ENCODE results near the gene PNO1. TPM values are rescaled to one million over a fixed set of nuclear protein-coding genes. Genes with fewer than 3 reads are reported as not detected.

The PNO1 gene
- total RNA-seq, 6 experiments from 2014 or later: 4.7 to 12.7 (median 7.8) TPM

DNA sequence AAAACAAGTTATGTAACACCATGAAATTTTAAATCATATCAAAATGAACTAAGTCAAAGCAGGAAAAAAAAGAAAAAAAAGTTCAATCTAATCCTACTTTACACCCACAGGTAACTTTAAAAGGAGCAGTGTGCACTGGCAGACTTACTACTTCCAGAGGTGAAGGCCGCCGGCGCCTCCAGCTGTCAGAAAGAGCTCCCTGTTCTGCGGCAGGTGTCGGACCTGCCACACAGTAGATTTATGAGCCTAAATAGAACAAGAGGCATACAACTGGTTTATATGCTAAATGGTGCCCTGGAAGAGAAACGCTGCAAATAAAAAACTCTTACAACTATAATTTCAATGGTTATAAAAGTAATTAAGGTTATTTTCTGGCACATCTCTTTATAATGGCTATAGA lies 23.1 kb upstream of the PNO1 start:
- Histone ChIP-seq H3K27me3 (no peaks in the 10 kb centered on the region), H3K27ac (no peak overlapping the region), H3K4me1 (no peaks in the 10 kb centered on the region), H3K36me3 (peaks cover 0 to 5% (median 0%) of the 10 kb centered on the region in 4 donors), H3K4me3 (no peak overlapping the region), H3K9me3 (no peaks in the 10 kb centered on the region)
- DNase-seq (no peak), ATAC-seq (no peak)
- WGBS (ENCODE audit: insufficient coverage, low coverage, low lambda C conversion rate, missing lambda C conversion rate): 91% methylated on average over 4 of the region's 6 CpGs
- no peak for TF ChIP-seq POLR2A (IDR thresholded peaks at IDR 0.05)
- intact Hi-C loops (cut with DNase I): no loop called here

DNA sequence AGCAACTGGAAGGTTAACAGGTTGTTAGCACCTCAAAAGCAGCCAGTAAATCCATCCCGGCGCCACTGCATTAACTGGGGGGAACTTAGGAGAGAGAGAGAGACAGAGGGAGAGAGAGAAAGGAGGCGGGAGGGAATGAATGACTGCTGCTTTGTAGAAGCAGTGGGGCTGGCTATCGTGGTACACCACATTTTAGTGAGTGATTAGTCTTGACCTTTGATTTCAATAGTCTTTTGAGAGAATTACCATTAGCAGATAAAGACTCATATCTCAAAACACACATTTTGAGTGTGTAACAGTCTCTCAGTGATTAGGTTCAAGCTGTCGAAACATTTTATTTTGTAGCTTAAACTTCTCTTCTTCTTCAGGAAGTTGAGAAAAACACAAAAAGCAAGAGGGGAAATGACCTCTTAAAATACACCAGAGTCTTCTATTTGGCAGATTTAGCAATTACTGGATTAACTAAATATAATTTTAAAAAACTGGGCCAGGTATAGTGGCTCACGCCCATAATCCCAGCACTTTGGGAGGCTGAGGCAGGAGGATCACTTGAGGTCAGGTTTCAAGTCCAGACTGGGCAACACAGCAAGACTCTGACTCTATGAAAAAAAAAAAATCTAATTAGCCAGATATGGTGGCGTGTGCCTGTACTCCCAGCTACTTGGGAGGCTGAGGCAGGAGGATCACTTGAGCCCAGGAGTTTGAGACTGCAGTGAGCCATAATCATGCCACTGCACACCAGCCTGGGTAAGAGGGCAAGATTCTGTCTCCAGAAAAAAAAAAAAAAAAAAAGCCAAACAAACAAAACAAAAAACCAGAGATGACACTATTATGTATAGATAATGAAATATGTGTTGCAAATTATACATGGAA lies 22.0 kb upstream of the PNO1 start:
- TF ChIP-seq, protein P1, sequence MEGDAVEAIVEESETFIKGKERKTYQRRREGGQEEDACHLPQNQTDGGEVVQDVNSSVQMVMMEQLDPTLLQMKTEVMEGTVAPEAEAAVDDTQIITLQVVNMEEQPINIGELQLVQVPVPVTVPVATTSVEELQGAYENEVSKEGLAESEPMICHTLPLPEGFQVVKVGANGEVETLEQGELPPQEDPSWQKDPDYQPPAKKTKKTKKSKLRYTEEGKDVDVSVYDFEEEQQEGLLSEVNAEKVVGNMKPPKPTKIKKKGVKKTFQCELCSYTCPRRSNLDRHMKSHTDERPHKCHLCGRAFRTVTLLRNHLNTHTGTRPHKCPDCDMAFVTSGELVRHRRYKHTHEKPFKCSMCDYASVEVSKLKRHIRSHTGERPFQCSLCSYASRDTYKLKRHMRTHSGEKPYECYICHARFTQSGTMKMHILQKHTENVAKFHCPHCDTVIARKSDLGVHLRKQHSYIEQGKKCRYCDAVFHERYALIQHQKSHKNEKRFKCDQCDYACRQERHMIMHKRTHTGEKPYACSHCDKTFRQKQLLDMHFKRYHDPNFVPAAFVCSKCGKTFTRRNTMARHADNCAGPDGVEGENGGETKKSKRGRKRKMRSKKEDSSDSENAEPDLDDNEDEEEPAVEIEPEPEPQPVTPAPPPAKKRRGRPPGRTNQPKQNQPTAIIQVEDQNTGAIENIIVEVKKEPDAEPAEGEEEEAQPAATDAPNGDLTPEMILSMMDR (IDR thresholded peaks at IDR 0.05): no peak
- TF ChIP-seq POLR2A (IDR thresholded peaks at IDR 0.05): no peak
- ATAC-seq: no peak
- Histone ChIP-seq H3K27ac (no peak overlapping the region), H3K4me3 (no peak overlapping the region), H3K9me3 (no peaks in the 10 kb centered on the region), H3K36me3 (peaks cover 0 to 5% (median 0%) of the 10 kb centered on the region in 4 donors), H3K27me3 (no peaks in the 10 kb centered on the region), H3K4me1 (no peaks in the 10 kb centered on the region)
- DNase-seq: no peak
- WGBS (ENCODE audit: insufficient coverage, low coverage, low lambda C conversion rate, missing lambda C conversion rate): 66% methylated on average over 7 of the region's 7 CpGs
- intact Hi-C loops (cut with DNase I): no loop called here

DNA sequence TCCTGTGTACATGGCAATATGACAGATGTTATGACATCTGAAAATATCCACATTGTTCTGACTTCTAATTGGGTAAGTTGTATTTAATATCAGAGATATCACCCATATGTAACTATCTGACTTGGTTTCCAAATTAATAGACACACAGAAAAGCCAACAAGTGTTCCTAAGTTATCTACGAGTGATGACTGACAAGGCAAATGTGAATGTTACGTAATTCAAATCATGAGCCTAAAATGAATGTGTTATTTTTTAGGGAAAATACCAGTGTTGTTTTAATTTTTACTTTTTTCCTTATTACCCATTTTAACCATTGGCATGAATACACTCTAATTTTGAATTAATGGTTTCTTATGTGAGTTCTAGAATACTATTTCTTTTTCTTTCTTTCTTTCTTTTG lies 15.8 kb upstream of the PNO1 start:
- ATAC-seq: no peak
- TF ChIP-seq, protein P1 (IDR thresholded peaks at IDR 0.05): no peak
- no peak for TF ChIP-seq POLR2A (IDR thresholded peaks at IDR 0.05)
- DNase-seq: no peak
- intact Hi-C loops (cut with DNase I): no loop called here
- no peak overlapping the region for H3K4me3 ChIP-seq
- no peaks in the 10 kb centered on the region for H3K27me3 ChIP-seq
- WGBS (ENCODE audit: insufficient coverage, low coverage, low lambda C conversion rate, missing lambda C conversion rate): 94% methylated on average over 2 of the region's 2 CpGs
- no peak overlapping the region for H3K27ac ChIP-seq
- H3K36me3 ChIP-seq: no peaks in the 10 kb centered on the region
- H3K4me1 ChIP-seq: no peaks in the 10 kb centered on the region
- H3K9me3 ChIP-seq: no peaks in the 10 kb centered on the region

DNA sequence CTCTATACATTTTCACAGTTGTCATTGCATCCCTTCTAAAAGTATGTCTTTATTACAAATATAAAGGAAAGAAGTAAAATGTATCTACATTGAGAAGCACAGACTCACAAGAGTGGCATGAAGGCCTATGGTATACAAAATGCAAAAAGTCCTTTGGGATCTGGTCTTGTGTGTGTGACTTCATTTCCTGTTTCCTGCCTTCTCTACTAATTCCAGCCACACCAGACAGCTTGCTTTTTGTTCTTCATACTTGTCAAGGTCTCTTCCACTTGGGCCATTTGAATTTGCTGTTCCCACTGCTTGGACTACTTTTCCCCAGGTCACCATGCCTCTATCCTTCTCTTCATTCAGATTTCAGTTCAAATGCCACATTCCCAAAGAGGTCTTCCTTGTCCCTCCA lies 6.7 kb upstream of the PNO1 start:
- Histone ChIP-seq H3K4me1 (peaks cover 0 to 3% (median 0%) of the 10 kb centered on the region in 4 donors), H3K36me3 (no peaks in the 10 kb centered on the region), H3K27ac (no peak overlapping the region), H3K27me3 (no peaks in the 10 kb centered on the region), H3K4me3 (no peak overlapping the region), H3K9me3 (no peaks in the 10 kb centered on the region)
- ATAC-seq: no peak
- intact Hi-C loops (cut with DNase I): no loop called here
- no peak for DNase-seq
- TF ChIP-seq, protein P1 (IDR thresholded peaks at IDR 0.05): no peak
- TF ChIP-seq POLR2A (IDR thresholded peaks at IDR 0.05): no peak

DNA sequence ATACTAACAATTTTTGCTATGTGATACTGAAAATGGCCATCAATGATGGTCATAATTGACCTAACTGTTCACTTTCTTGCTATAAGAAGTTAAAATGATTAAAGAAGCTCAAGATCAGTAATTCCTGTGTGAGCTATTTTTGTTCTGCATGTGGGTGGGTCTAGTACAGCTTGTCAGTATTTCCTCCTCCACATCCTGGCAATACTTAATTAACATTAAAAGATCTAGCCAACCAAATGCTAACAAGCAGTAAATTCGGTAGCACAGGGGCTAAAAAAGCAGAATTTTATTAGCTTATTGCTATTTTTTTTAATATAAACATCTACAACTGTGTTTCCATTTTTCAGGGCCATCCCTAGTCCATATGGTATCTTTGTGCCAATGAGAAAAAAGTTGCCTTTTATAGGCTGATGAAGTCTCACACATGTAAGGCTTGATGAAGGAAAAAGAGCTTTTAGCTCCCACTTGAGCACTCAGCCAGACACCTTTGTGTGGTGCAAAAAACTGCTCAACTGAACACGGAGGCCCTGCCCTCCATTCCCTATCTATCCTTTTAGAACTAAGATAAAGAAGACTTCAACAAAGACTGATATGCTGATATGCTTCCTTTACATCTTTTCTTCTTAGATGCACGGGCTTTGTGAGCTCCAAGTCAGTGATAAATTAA lies 4.9 kb upstream of the PNO1 start:
- Histone ChIP-seq H3K4me1 (peaks cover 0 to 10% (median 0%) of the 10 kb centered on the region in 4 donors), H3K27ac (no peak overlapping the region), H3K36me3 (no peaks in the 10 kb centered on the region), H3K4me3 (no peak overlapping the region), H3K9me3 (no peaks in the 10 kb centered on the region), H3K27me3 (no peaks in the 10 kb centered on the region)
- intact Hi-C loops (cut with DNase I): no loop called here
- no peak for DNase-seq
- 56% methylated on average over 3 of the region's 3 CpGs for WGBS (ENCODE audit: insufficient coverage, low coverage, low lambda C conversion rate, missing lambda C conversion rate)
- no peak for TF ChIP-seq POLR2A (IDR thresholded peaks at IDR 0.05)
- TF ChIP-seq, protein P1 (IDR thresholded peaks at IDR 0.05): no peak
- no peak for ATAC-seq
